GM19328 (cell line): Measurements from ENCODE around the gene HSDL2.

Experiments
- ATAC-seq: cut with Tn5 transposase; IDR thresholded peaks from one replicate; pipeline ENCODE4 v1.9.1; 2021; ENCODE audit warnings: mild to moderate bottlenecking, moderate library complexity; ENCODE audit not compliant: unreplicated experiment

HSDL2 gene

GRCh38 chr9:112380102-112380824 lies at the start of gene HSDL2:
HSDL2 (plus strand) TSS chr9:112380108; CDS start chr9:112380164, 56 bp downstream.
- ATAC-seq: peak; percentile 29

DNA sequence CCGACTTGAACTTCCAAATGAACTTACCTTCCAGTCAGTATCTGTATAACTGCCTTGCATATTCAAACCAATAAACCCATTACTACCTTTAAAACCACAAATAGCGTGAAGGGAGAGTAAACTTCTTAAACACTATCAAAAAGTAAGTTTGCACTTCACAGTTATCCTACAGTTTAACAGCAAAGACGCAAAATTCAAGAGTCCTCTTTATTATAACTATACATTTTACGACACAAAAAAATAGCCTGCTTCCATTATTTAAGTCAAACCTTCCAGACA lies 48.3 kb upstream of the HSDL2 start:
- no peak for ATAC-seq

GRCh38 chr9:112332214-112332613 lies 47.7 kb upstream of the HSDL2 start:
- no peak for ATAC-seq

DNA sequence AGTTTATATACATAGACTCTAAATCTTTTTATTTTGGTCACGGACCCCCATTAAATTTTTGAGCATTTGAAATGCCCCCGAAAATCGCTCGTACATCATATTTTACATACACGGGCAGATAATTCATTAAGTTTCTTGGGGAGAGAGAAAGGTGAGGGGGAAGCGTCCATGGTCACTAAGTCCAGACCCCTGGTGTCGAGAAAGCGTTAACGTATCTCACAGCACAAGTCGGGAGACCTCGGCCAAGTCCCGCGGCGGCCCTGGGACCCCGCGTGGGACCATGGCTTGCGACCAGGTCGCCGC lies 47.3 kb upstream of the HSDL2 start:
- ATAC-seq: no peak

DNA sequence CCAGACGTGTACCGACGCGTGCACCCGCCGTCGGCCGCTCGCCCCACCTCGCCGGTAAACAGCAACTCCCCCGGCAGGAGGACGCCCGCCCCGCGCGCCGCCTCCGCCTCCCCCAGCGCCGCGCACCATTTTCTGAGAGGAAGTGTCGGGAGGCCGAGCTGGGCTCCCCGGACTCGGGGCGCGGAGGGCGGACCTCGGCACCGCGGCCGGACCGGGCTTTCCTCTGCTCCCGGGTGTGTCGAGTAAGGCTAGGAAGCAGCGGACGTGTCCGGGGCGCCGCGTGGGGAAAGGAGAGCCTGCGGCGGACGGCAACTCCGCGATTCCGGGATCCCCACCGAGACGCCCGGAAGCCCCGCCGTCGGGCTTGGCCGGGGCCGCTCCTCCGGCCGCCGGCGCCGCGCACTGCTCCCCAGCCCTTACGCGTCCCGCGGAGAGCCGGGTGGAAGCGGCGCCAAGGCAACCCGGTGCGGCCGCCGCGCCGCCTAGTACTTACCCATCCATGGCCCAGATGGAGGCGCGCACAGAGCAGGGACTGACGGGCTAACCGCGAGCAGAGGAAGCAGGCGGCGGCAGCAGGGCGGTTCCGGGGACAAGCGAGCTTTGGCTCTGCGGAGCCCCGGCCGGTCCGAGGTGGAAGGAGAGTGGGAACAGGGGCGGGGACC lies 46.8 kb upstream of the HSDL2 start, which contains the start of gene PTBP3:
Gene PTBP3 (minus strand): TSS at position 643 of the 662 bp plus-strand sequence. CDS start 35,754 bp downstream, outside the sequence.
- ATAC-seq: peak; percentile 55

DNA sequence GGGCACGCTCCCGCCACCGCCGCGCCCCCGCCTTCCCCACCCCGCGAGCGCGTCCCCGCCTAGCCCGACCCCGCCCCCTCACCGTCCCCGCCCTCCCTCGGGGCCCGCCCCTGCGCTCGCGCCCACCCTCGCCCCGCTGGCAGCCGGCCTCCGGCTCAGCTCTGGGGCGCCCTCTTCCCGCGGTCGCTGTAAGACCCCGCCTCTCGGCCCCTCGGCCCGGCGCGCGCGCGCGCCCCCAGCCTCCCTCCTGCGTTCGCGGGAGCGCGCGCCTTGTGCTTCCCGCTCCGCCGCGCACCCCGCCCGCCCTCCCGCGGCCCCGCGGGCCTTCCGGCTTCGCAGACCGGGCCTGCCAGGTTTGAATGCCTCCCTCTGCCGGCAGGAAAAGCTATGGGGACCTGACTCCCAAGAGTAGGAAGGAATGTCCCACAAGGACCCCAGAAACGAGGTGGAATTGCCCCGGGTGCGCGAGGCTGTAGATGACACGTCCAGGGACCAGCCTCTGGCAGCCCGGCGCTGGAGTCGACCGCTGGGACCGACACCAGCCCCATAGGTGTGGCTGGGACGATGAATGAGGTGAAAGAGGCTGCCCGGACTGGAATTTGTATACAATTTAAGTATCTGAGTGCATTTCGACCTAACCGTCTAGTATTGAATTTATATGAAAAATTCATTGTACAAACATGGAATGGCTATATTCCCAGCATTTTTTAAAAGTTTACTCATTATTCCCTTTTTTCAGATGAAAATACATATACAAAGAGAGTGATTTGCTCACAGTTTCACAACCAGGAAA lies 46.1 kb upstream of the HSDL2 start:
- ATAC-seq: peak; percentile 75

- ATAC-seq: no peak
These were observed 45.5 kb upstream of the HSDL2 start for GRCh38 chr9:112334432-112334841.

- no peak for ATAC-seq
These were observed 42.4 kb upstream of the HSDL2 start for GRCh38 chr9:112337547-112337946.

GRCh38 chr9:112338561-112338960 lies 41.3 kb upstream of the HSDL2 start:
- no peak for ATAC-seq

- no peak for ATAC-seq
These were observed 40.0 kb upstream of the HSDL2 start for GRCh38 chr9:112339886-112340285.

- ATAC-seq: no peak
These were observed 38.2 kb upstream of the HSDL2 start for GRCh38 chr9:112341730-112342129.

DNA sequence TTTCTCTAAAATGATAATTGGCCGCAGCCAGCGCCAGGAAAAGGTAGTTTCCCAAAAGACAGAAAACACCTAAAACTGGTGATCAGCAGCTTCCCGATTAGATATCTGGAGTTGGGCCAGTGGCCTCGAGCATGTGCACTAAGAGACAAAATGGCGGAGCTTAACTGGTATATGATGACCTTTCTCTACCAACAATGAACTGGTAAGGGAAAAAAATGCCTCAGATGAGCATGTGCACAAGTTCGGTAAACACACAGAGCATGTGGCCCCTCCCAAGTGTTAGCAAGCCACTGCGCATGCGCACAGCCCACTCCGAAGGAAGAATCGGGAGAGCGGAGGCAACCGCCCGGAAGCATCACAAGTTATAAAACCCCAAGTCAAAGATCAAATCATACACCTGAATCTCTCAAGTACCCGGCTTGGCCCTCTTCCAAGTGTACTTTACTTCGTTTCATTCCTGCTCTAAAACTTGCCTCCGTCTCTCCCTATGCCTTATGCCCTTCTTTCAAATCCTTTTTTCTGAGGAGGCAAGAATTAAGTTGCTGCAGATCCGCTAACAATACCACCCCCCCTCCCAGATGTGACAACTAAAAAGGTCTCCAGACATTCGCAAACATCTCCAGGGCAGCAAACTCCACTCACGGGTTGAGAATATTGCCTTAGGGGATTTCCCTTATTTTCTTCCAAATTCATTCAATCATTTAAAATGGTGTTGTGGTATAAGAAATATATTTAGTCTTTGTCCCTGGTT lies 31.5 kb upstream of the HSDL2 start:
- ATAC-seq: no peak

DNA sequence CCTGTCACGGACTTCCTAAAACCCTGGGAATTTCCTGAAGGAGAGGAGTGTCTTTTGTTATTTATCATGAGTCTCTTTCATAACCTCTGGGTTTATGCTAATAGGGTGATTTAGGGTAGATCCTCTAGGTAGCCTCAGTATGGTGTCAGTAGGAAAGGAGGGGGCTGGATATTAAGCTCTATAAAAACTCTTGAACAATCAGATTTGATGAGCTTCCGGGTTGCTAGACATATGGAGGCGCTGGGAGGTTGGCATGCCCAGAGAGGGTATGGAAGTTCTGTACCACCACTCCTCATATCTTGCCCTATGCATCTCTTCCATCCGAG lies 30.9 kb upstream of the HSDL2 start:
- ATAC-seq: no peak

DNA sequence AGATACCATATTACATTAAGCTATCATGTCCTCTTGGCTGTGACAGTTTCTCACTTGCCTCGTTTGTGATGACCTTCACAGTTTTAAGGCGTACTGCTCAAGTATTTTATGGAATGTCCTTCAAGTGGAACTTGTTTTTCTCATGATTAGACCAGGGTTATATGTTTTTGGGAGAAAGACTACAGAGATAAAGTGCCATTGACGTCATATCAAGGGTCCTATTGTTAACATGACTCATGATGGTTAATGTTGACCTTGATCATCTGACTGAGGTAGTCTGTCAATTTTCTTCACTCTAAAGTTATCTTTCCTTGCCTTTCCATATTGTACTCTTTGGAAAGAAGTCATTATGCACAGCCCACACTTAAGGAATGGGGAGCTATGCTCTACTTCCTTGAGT lies 28.7 kb upstream of the HSDL2 start:
- no peak for ATAC-seq

GRCh38 chr9:112352209-112352608 lies 27.7 kb upstream of the HSDL2 start:
- no peak for ATAC-seq

DNA sequence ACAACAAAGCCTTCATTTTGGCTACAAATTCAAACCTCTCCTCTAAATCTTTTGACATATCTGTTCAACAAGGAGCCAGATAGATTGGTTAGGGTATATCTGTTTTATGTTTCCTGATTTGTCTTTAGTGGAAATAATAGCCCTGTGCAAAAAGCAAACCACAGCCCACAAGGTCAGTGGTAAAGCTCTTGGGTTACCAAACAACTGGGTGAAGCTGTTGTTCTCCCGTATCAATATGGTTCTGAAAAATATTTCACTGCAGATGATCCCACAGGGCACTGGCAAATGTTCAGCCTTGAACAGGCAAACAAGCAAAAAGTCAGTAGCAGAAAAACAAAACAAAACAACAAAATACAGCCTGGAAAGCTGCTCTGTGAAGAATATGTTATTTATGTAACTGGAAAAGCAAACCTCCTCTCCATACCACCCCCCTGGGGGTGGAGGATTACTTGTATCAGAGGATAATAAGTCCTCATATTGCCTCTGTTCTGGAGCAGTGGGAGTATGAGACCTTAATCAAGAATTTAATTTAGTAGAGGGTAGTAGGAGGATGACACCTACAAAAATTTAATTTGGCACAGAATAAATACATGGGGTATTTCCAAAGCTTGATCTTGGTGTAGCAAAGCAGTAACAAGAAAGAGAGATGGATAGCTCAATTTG lies 25.7 kb upstream of the HSDL2 start:
- ATAC-seq: no peak

- no peak for ATAC-seq
These were observed 24.4 kb upstream of the HSDL2 start for GRCh38 chr9:112355427-112355897.

- ATAC-seq: no peak
These were observed 19.7 kb upstream of the HSDL2 start for GRCh38 chr9:112360047-112360804.

GRCh38 chr9:112361601-112362000 lies 18.3 kb upstream of the HSDL2 start:
- no peak for ATAC-seq

- no peak for ATAC-seq
These were observed 15.1 kb upstream of the HSDL2 start for GRCh38 chr9:112364761-112365160.
